Cardiac muscle cell (in vitro differentiated cells and primary cell): ENCODE results near the gene HOXA2. TPM values are rescaled to one million over a fixed set of nuclear protein-coding genes. Genes with fewer than 3 reads are reported as not detected.

Experiments
- DNase-seq, 2 donors: peaks; one replicate each; pipeline versions ENCODE4 v3.0.0 to v3.0.0-alpha.2; 2010 to 2017; ENCODE audit warnings: low read depth in 1 of 2, low spot score in 1 of 2
- H3K27ac ChIP-seq: fragments of 200-600 bp; sonication (generic); 2 replicates; pipeline ENCODE4 v1.5.1; 2016
- H3K27me3 ChIP-seq: fragments of 200-600 bp; sonication (generic); 2 replicates; pipeline ENCODE4 v1.6.0; 2016; ENCODE audit warnings: control low read depth
- H3K36me3 ChIP-seq: fragments of 200-600 bp; sonication (generic); 2 replicates; pipeline ENCODE4 v1.5.1; 2016; ENCODE audit warnings: control low read depth
- H3K4me1 ChIP-seq: fragments of 200-600 bp; sonication (generic); 2 replicates; pipeline ENCODE4 v1.8.1; 2017; ENCODE audit warnings: low read depth, mild to moderate bottlenecking, mixed run types
- H3K4me3 ChIP-seq: fragments of 200-600 bp; sonication (generic); 2 replicates; pipeline ENCODE4 v1.5.1; 2016; ENCODE audit warnings: mild to moderate bottlenecking
- H3K9me3 ChIP-seq: fragments of 200-600 bp; sonication (generic); 2 replicates; pipeline ENCODE4 v1.5.1; 2017; ENCODE audit warnings: low read depth, mild to moderate bottlenecking, control low read depth
- CTCF ChIP-seq: IDR thresholded peaks from 2 replicates; pipeline ENCODE4 v1.5.1; 2012; ENCODE audit warnings: low read depth, mild to moderate bottlenecking, low read length
- polyA plus RNA-seq: library from polyadenylated mRNA; unstranded; fragments of >200 nt; fragmentation: Nextera tagmentation; extraction: Ambion mirVana; gene quantifications from 2 replicates; pipeline ENCODE4 v1.2.1, GENCODE V29; 2016
- total RNA-seq: library from RNA; depleted of rRNA; stranded (reverse); fragments of >200 nt; gene quantifications from 2 replicates; pipeline ENCODE4 v1.2.3, GENCODE V29; 2016

The HOXA2 gene
- total and polyA plus RNA-seq, 2 experiments from 2014 or later = 0.12 to 0.27 TPM

- DNase-seq = no peak
- no peak for TF ChIP-seq CTCF
Observed at GRCh38 chr7:27141923-27142579, 39.6 kb upstream of the HOXA2 start.

GRCh38 chr7:27141137-27141922, 38.8 kb upstream of the HOXA2 start:
- no peak for TF ChIP-seq CTCF
- Histone ChIP-seq H3K9me3 (no peaks in the 10 kb centered on the region), H3K36me3 (no peaks in the 10 kb centered on the region), H3K4me1 (peaks cover 4% of the 10 kb centered on the region), H3K27ac (no peak overlapping the region), H3K4me3 (no peak overlapping the region), H3K27me3 (peaks cover 100% of the 10 kb centered on the region)
- DNase-seq = no peak

More at GRCh38 chr7:27141923-27142579, 39.6 kb upstream of the HOXA2 start:
- H3K4me1 ChIP-seq = peaks cover 4% of the 10 kb centered on the region
- H3K27me3 ChIP-seq = peaks cover 100% of the 10 kb centered on the region
- no peaks in the 10 kb centered on the region for H3K9me3 ChIP-seq
- no peaks in the 10 kb centered on the region for H3K36me3 ChIP-seq
- H3K4me3 ChIP-seq = no peak overlapping the region
- H3K27ac ChIP-seq = no peak overlapping the region

GRCh38 chr7:27140126-27140857, 37.8 kb upstream of the HOXA2 start:
- no peak for TF ChIP-seq CTCF
- no peak overlapping the region for H3K27ac ChIP-seq
- peaks cover 100% of the 10 kb centered on the region for H3K27me3 ChIP-seq
- no peak overlapping the region for H3K4me3 ChIP-seq
- peaks cover 4% of the 10 kb centered on the region for H3K4me1 ChIP-seq
- H3K9me3 ChIP-seq = no peaks in the 10 kb centered on the region
- no peak for DNase-seq
- H3K36me3 ChIP-seq = no peaks in the 10 kb centered on the region

- no peak for TF ChIP-seq CTCF
- Histone ChIP-seq H3K27me3 (peaks cover 100% of the 10 kb centered on the region), H3K27ac (no peak overlapping the region), H3K36me3 (no peaks in the 10 kb centered on the region), H3K4me3 (peak overlapping the region; percentile 9), H3K4me1 (peaks cover 4% of the 10 kb centered on the region), H3K9me3 (no peaks in the 10 kb centered on the region)
- no peak for DNase-seq
Observed at GRCh38 chr7:27139334-27140125, 37.0 kb upstream of the HOXA2 start.

GRCh38 chr7:27138985-27139333, 36.5 kb upstream of the HOXA2 start:
- no peak overlapping the region for H3K4me3 ChIP-seq
- no peaks in the 10 kb centered on the region for H3K9me3 ChIP-seq
- H3K27me3 ChIP-seq = peaks cover 100% of the 10 kb centered on the region
- no peak for DNase-seq
- H3K4me1 ChIP-seq = peaks cover 4% of the 10 kb centered on the region
- no peak overlapping the region for H3K27ac ChIP-seq
- no peak for TF ChIP-seq CTCF
- H3K36me3 ChIP-seq = no peaks in the 10 kb centered on the region
